ENCODE measurements around the gene ERG28. TPM values are rescaled to one million over a fixed set of nuclear protein-coding genes. Genes with fewer than 3 reads are reported as not detected.
"Not testable (repeated sequence)": the region's sequence is repeated elsewhere in the genome, so short reads cannot be mapped to it uniquely, and the experiment has no call there.

Gene ERG28
- polyA plus RNA-seq = 10 to 100 TPM in 1 of 3 donors, 1 to 10 TPM in 2; 8.9 to 11.2 (median 9.5) TPM

- 0% methylated on average over 57 to 60 of the region's 60 CpGs for WGBS, 3 donors
- no peak within 1 kb of the TSS for H3K27ac ChIP-seq (ENCODE audit: low read depth, low read length)
These were observed at the start of gene ERG28, which contains the start of gene TTLL5 for GRCh38 chr14:75660630-75661498. Gene ERG28 (minus strand): TSS chr14:75660876. CDS start chr14:75657502, 3,374 bp downstream. Gene TTLL5 (plus strand): TSS chr14:75661246. CDS start chr14:75663150, 1,904 bp downstream.

GRCh38 chr14:75709207-75709812 is 48.6 kb upstream of the ERG28 start:
- WGBS, 3 donors = 53 to 60% (median 59%) methylated on average over 10 of the region's 10 CpGs
- H3K27ac ChIP-seq (ENCODE audit: low read depth, low read length) = no peak overlapping the region

GRCh38 chr14:75705014-75705413 is 44.3 kb upstream of the ERG28 start:
- 90 to 94% (median 90%) methylated on average over 3 of the region's 3 CpGs for WGBS, 3 donors
- no peak overlapping the region for H3K27ac ChIP-seq (ENCODE audit: low read depth, low read length)

- 68 to 90% (median 90%) methylated on average over 1 of the region's 1 CpG for WGBS, 3 donors
- no peak overlapping the region for H3K27ac ChIP-seq (ENCODE audit: low read depth, low read length)
These were observed 42.8 kb upstream of the ERG28 start for GRCh38 chr14:75703467-75703866.

- WGBS, 3 donors = 74 to 77% (median 74%) methylated on average over 3 of the region's 3 CpGs
- no peak overlapping the region for H3K27ac ChIP-seq (ENCODE audit: low read depth, low read length)
These were observed 42.1 kb upstream of the ERG28 start for GRCh38 chr14:75702616-75703261.

GRCh38 chr14:75702122-75702521 is 41.4 kb upstream of the ERG28 start:
- WGBS, 3 donors = 58 to 73% (median 61%) methylated on average over 2 of the region's 2 CpGs
- no peak overlapping the region for H3K27ac ChIP-seq (ENCODE audit: low read depth, low read length)

- H3K27ac ChIP-seq (ENCODE audit: low read depth, low read length) = no peak overlapping the region
- 92 to 93% (median 93%) methylated on average over 6 of the region's 6 CpGs for WGBS, 3 donors
These were observed 39.6 kb upstream of the ERG28 start for GRCh38 chr14:75700295-75700694.

GRCh38 chr14:75699331-75699730 is 38.7 kb upstream of the ERG28 start:
- WGBS, 3 donors = 85 to 98% (median 90%) methylated on average over 3 of the region's 3 CpGs

GRCh38 chr14:75697918-75698317 is 37.2 kb upstream of the ERG28 start:
- 82 to 90% (median 89%) methylated on average over 2 of the region's 2 CpGs for WGBS, 3 donors
- H3K27ac ChIP-seq (ENCODE audit: low read depth, low read length) = no peak overlapping the region

More at GRCh38 chr14:75699331-75699730, 38.7 kb upstream of the ERG28 start:
- no peak overlapping the region for H3K27ac ChIP-seq (ENCODE audit: low read depth, low read length)

- 91 to 96% (median 93%) methylated on average over 1 of the region's 1 CpG for WGBS, 3 donors
- no peak overlapping the region for H3K27ac ChIP-seq (ENCODE audit: low read depth, low read length)
These were observed 36.7 kb upstream of the ERG28 start for GRCh38 chr14:75697386-75697785.

- 98% methylated on average over 6 of the region's 6 CpGs for WGBS, 3 donors
- not testable (repeated sequence) for H3K27ac ChIP-seq (ENCODE audit: low read depth, low read length)
These were observed 34.3 kb upstream of the ERG28 start for GRCh38 chr14:75695025-75695424.

GRCh38 chr14:75690010-75690409 is 29.3 kb upstream of the ERG28 start:
- WGBS, 3 donors = 90 to 92% (median 91%) methylated on average over 7 of the region's 7 CpGs
- no peak overlapping the region for H3K27ac ChIP-seq (ENCODE audit: low read depth, low read length)

- WGBS, 3 donors = 57 to 91% (median 71%) methylated on average over 2 of the region's 2 CpGs
- no peak overlapping the region for H3K27ac ChIP-seq (ENCODE audit: low read depth, low read length)
These were observed 28.3 kb upstream of the ERG28 start for GRCh38 chr14:75689012-75689411.

- WGBS, 3 donors = 38 to 93% (median 89%) methylated on average over 2 of the region's 2 CpGs
These were observed 25.2 kb upstream of the ERG28 start for GRCh38 chr14:75685910-75686309.

GRCh38 chr14:75675265-75675960 is 14.7 kb upstream of the ERG28 start:
- no peak overlapping the region for H3K27ac ChIP-seq (ENCODE audit: low read depth, low read length)
- 77 to 85% (median 81%) methylated on average over 2 of the region's 2 CpGs for WGBS, 3 donors

More at GRCh38 chr14:75685910-75686309, 25.2 kb upstream of the ERG28 start:
- no peak overlapping the region for H3K27ac ChIP-seq (ENCODE audit: low read depth, low read length)

GRCh38 chr14:75673345-75674035 is 12.8 kb upstream of the ERG28 start:
- no peak overlapping the region for H3K27ac ChIP-seq (ENCODE audit: low read depth, low read length)
- 95 to 99% (median 97%) methylated on average over 4 of the region's 4 CpGs for WGBS, 3 donors

GRCh38 chr14:75672605-75673192 is 12.0 kb upstream of the ERG28 start:
- 87 to 94% (median 88%) methylated on average over 1 of the region's 1 CpG for WGBS, 3 donors
- no peak overlapping the region for H3K27ac ChIP-seq (ENCODE audit: low read depth, low read length)
